Naive thymus-derived CD4-positive, alpha-beta T cell (primary cell): ENCODE measurements around the gene NAV2. TPM values are rescaled to one million over a fixed set of nuclear protein-coding genes. Genes with fewer than 3 reads are reported as not detected.

ENCODE experiments used
- ATAC-seq: fragments of 150-1000 bp; cut with Tn5 transposase; 2 replicates; pipeline ENCODE4 v1.10.0; 2021; ENCODE audit warnings: mild to moderate bottlenecking, moderate library complexity
- CTCF ChIA-PET: fragments of 350-600 bp; sonication (Branson Sonifier 250); formaldehyde crosslinking; loops from one replicate; lab custom pipeline; 2021; ENCODE audit warnings: antibody characterized with exemption; lab: Charles Lee
- POLR2A ChIA-PET: fragments of 350-600 bp; sonication (Branson Sonifier 250); formaldehyde crosslinking; loops from one replicate; lab custom pipeline; 2021; ENCODE audit warnings: antibody characterized with exemption, inconsistent platforms; lab: Charles Lee
- DNase-seq, 9 donors: peaks; one replicate each; pipeline versions ENCODE4 v3.0.0 to v3.0.0-alpha.2; 2020 to 2022; ENCODE audit warnings: mixed read lengths in 1 of 9
- H3K27ac ChIP-seq: one replicate; pipeline ENCODE4 v1.7.0; 2013; ENCODE audit warnings: mild to moderate bottlenecking, low read depth, low read length, moderate library complexity
- H3K27me3 ChIP-seq, 2 donors: one replicate each; pipeline ENCODE4 v1.7.0; 2013; ENCODE audit warnings: low read length in 2 of 2, mild to moderate bottlenecking in 2 of 2, moderate library complexity in 2 of 2; ENCODE audit not compliant: control insufficient read depth in 2 of 2, insufficient read depth in 2 of 2
- H3K36me3 ChIP-seq, 3 experiments: 1 replicate in 2 of 3; 2 replicates in 1 of 3; pipeline ENCODE4 v1.7.0; 2013; ENCODE audit warnings: low read length in 3 of 3, mild to moderate bottlenecking in 3 of 3, moderate library complexity in 1 of 3; ENCODE audit not compliant: insufficient read depth in 3 of 3, control insufficient read depth in 2 of 3
- H3K4me1 ChIP-seq, 2 donors: one replicate each; pipeline ENCODE4 v1.7.0; 2013; ENCODE audit warnings: low read length in 2 of 2, mild to moderate bottlenecking in 2 of 2, moderate library complexity in 1 of 2; ENCODE audit not compliant: control insufficient read depth in 2 of 2, insufficient read depth in 2 of 2
- H3K4me3 ChIP-seq: 2 replicates; pipeline ENCODE4 v1.7.0; 2013; ENCODE audit warnings: mild to moderate bottlenecking, low read length
- H3K9me3 ChIP-seq, 3 experiments: 1 replicate in 2 of 3; 2 replicates in 1 of 3; pipeline ENCODE4 v1.7.0; 2013; ENCODE audit warnings: low read length in 3 of 3; ENCODE audit not compliant: control insufficient read depth in 2 of 3
- H3K27ac Mint-ChIP-seq, 9 donors: one replicate each; pipeline ENCODE4 v1.8.0; 2020 to 2022; ENCODE audit warnings: mixed read lengths in 9 of 9, mild to moderate bottlenecking in 8 of 9, moderate library complexity in 5 of 9, inconsistent platforms in 2 of 9
- H3K27me3 Mint-ChIP-seq, 5 donors: one replicate each; pipeline ENCODE4 v1.8.0; 2021 to 2022; ENCODE audit warnings: mixed read lengths in 5 of 5, mild to moderate bottlenecking in 1 of 5
- H3K36me3 Mint-ChIP-seq, 5 donors: one replicate each; pipeline ENCODE4 v1.8.0; 2020 to 2022; ENCODE audit warnings: mixed read lengths in 5 of 5, mild to moderate bottlenecking in 3 of 5, inconsistent platforms in 1 of 5
- H3K4me1 Mint-ChIP-seq, 7 donors: one replicate each; pipeline ENCODE4 v1.8.0; 2020 to 2022; ENCODE audit warnings: mixed read lengths in 7 of 7, mild to moderate bottlenecking in 3 of 7, inconsistent platforms in 1 of 7
- H3K4me3 Mint-ChIP-seq, 10 donors: one replicate each; pipeline ENCODE4 v1.8.0; 2020 to 2022; ENCODE audit warnings: mild to moderate bottlenecking in 10 of 10, mixed read lengths in 10 of 10, moderate library complexity in 6 of 10, inconsistent platforms in 2 of 10
- H3K9me3 Mint-ChIP-seq, 11 donors: one replicate each; pipeline ENCODE4 v1.8.0; 2020 to 2022; ENCODE audit warnings: mixed read lengths in 11 of 11, mild to moderate bottlenecking in 4 of 11, inconsistent platforms in 1 of 11, moderate library complexity in 1 of 11
- intact Hi-C, 2 donors: fragments of 100-400 bp; cut with micrococcal nuclease; formaldehyde crosslinking; loops; one replicate each; pipeline ENCODE4 v1.15.1; 2023
- polyA plus RNA-seq, 2 donors: library from polyadenylated mRNA; unstranded; fragments of 300-500 nt; fragmentation: Illumina TruSeq; gene quantifications; one replicate each; pipeline ENCODE4 v1.2.3, GENCODE V29; 2021
- total RNA-seq, 6 experiments: library from RNA in 5 of 6; stranded (reverse) in 5 of 6; gene quantifications; 1 replicate in 5 of 6; 2 replicates in 1 of 6; pipeline ENCODE4 v1.2.3 and lab custom pipeline; 2021 to 2026

The NAV2 gene
- total and polyA plus RNA-seq, 7 experiments from 2014 or later = 0.24 to 2.2 (median 0.48) TPM; not detected in 2

- no peak overlapping the region for H3K4me3 ChIP-seq
- POLR2A ChIA-PET = no interaction called here
- H3K27ac ChIP-seq = no peak overlapping the region
- intact Hi-C loops = no loop called here
- DNase-seq = no peak
- peaks cover 0 to 2% (median 0%) of the 10 kb centered on the region in 11 donors for H3K9me3 Mint-ChIP-seq
- no peaks in the 10 kb centered on the region for H3K36me3 ChIP-seq
- H3K4me1 ChIP-seq = no peaks in the 10 kb centered on the region
- H3K9me3 ChIP-seq = no peaks in the 10 kb centered on the region
- ATAC-seq = no peak
- CTCF ChIA-PET = interaction anchor here (0.6 kb wide), 1 partner anchor 14 kb away, joined by 3 read pairs; no protein-coding TSS in a partner anchor
- no peaks in the 10 kb centered on the region for H3K4me1 Mint-ChIP-seq
- H3K4me3 Mint-ChIP-seq = no peak overlapping the region
- no peak overlapping the region for H3K27ac Mint-ChIP-seq
- no peaks in the 10 kb centered on the region for H3K27me3 ChIP-seq
- H3K36me3 Mint-ChIP-seq = no peaks in the 10 kb centered on the region
- peaks cover under 1 to 22% (median 12%) of the 10 kb centered on the region in 5 donors for H3K27me3 Mint-ChIP-seq
Measured at GRCh38 chr11:20042045-20042639, 329.5 kb downstream of the NAV2 start.

GRCh38 chr11:20042811-20043341, 330.2 kb downstream of the NAV2 start:
- H3K27ac ChIP-seq = no peak overlapping the region
- CTCF ChIA-PET = no interaction called here
- Mint-ChIP-seq H3K36me3 (no peaks in the 10 kb centered on the region), H3K4me1 (no peaks in the 10 kb centered on the region), H3K9me3 (peaks cover 0 to 2% (median 0%) of the 10 kb centered on the region in 11 donors), H3K4me3 (no peak overlapping the region), H3K27me3 (peaks cover under 1 to 20% (median 12%) of the 10 kb centered on the region in 5 donors), H3K27ac (no peak overlapping the region)
- H3K27me3 ChIP-seq = no peaks in the 10 kb centered on the region
- no peaks in the 10 kb centered on the region for H3K36me3 ChIP-seq
- DNase-seq = no peak
- no peak overlapping the region for H3K4me3 ChIP-seq
- POLR2A ChIA-PET = no interaction called here
- intact Hi-C loops = no loop called here
- no peaks in the 10 kb centered on the region for H3K4me1 ChIP-seq
- no peak for ATAC-seq
- H3K9me3 ChIP-seq = no peaks in the 10 kb centered on the region

- peaks cover 0 to 2% (median 0%) of the 10 kb centered on the region in 11 donors for H3K9me3 Mint-ChIP-seq
- Histone ChIP-seq H3K27me3 (no peaks in the 10 kb centered on the region), H3K27ac (no peak overlapping the region), H3K9me3 (no peaks in the 10 kb centered on the region), H3K4me3 (no peak overlapping the region), H3K4me1 (no peaks in the 10 kb centered on the region), H3K36me3 (no peaks in the 10 kb centered on the region)
- peaks cover 0 to 25% (median 9%) of the 10 kb centered on the region in 5 donors for H3K27me3 Mint-ChIP-seq
- POLR2A ChIA-PET = no interaction called here
- intact Hi-C loops = no loop called here
- CTCF ChIA-PET = interaction anchor here (0.5 kb wide), 1 partner anchor 81 kb away, joined by 4 read pairs; no protein-coding TSS in a partner anchor
- H3K4me3 Mint-ChIP-seq = no peak overlapping the region
- no peak overlapping the region for H3K27ac Mint-ChIP-seq
- DNase-seq (no peak), ATAC-seq (no peak)
- H3K36me3 Mint-ChIP-seq = no peaks in the 10 kb centered on the region
- H3K4me1 Mint-ChIP-seq = no peaks in the 10 kb centered on the region
Measured at GRCh38 chr11:20043992-20044391, 331.4 kb downstream of the NAV2 start.

- H3K4me1 Mint-ChIP-seq = peaks cover 0 to under 1% (median 0%) of the 10 kb centered on the region in 7 donors
- intact Hi-C loops = no loop called here
- H3K9me3 Mint-ChIP-seq = peaks cover 0 to 2% (median 0%) of the 10 kb centered on the region in 11 donors
- H3K4me3 Mint-ChIP-seq = no peak overlapping the region
- H3K4me3 ChIP-seq = no peak overlapping the region
- no peaks in the 10 kb centered on the region for H3K36me3 ChIP-seq
- POLR2A ChIA-PET = no interaction called here
- peaks cover 2 to 25% (median 9%) of the 10 kb centered on the region in 5 donors for H3K27me3 Mint-ChIP-seq
- no peaks in the 10 kb centered on the region for H3K9me3 ChIP-seq
- no peaks in the 10 kb centered on the region for H3K27me3 ChIP-seq
- CTCF ChIA-PET = no interaction called here
- H3K27ac ChIP-seq = no peak overlapping the region
- no peak for ATAC-seq
- H3K4me1 ChIP-seq = no peaks in the 10 kb centered on the region
- no peaks in the 10 kb centered on the region for H3K36me3 Mint-ChIP-seq
- no peak overlapping the region for H3K27ac Mint-ChIP-seq
- DNase-seq = no peak
Measured at GRCh38 chr11:20045098-20045688, 332.6 kb downstream of the NAV2 start.

GRCh38 chr11:20046416-20046815, 333.8 kb downstream of the NAV2 start:
- no peak overlapping the region for H3K4me3 Mint-ChIP-seq
- POLR2A ChIA-PET = no interaction called here
- H3K27me3 ChIP-seq = no peaks in the 10 kb centered on the region
- CTCF ChIA-PET = no interaction called here
- H3K27ac ChIP-seq = no peak overlapping the region
- H3K4me1 Mint-ChIP-seq = peaks cover 0 to 1% (median 0%) of the 10 kb centered on the region in 7 donors
- intact Hi-C loops = no loop called here
- DNase-seq (no peak), ATAC-seq (no peak)
- no peaks in the 10 kb centered on the region for H3K36me3 Mint-ChIP-seq
- H3K4me1 ChIP-seq = no peaks in the 10 kb centered on the region
- H3K27ac Mint-ChIP-seq = no peak overlapping the region
- peaks cover 0 to 2% (median 0%) of the 10 kb centered on the region in 11 donors for H3K9me3 Mint-ChIP-seq
- H3K9me3 ChIP-seq = no peaks in the 10 kb centered on the region
- H3K36me3 ChIP-seq = no peaks in the 10 kb centered on the region
- peaks cover 2 to 18% (median 5%) of the 10 kb centered on the region in 5 donors for H3K27me3 Mint-ChIP-seq
- no peak overlapping the region for H3K4me3 ChIP-seq

GRCh38 chr11:20047006-20047768, 334.6 kb downstream of the NAV2 start:
- DNase-seq (no peak), ATAC-seq (no peak)
- no peaks in the 10 kb centered on the region for H3K36me3 ChIP-seq
- H3K27me3 ChIP-seq = no peaks in the 10 kb centered on the region
- ChIA-PET CTCF (no interaction called here), POLR2A (no interaction called here)
- peaks cover 0 to 1% (median 0%) of the 10 kb centered on the region in 7 donors for H3K4me1 Mint-ChIP-seq
- peaks cover 0 to 18% (median 5%) of the 10 kb centered on the region in 5 donors for H3K27me3 Mint-ChIP-seq
- intact Hi-C loops = no loop called here
- no peaks in the 10 kb centered on the region for H3K36me3 Mint-ChIP-seq
- no peak overlapping the region for H3K4me3 Mint-ChIP-seq
- H3K4me1 ChIP-seq = no peaks in the 10 kb centered on the region
- H3K27ac ChIP-seq = no peak overlapping the region
- H3K4me3 ChIP-seq = no peak overlapping the region
- H3K9me3 Mint-ChIP-seq = peaks cover 0 to 2% (median 0%) of the 10 kb centered on the region in 11 donors
- no peaks in the 10 kb centered on the region for H3K9me3 ChIP-seq
- H3K27ac Mint-ChIP-seq = no peak overlapping the region
